Loucy (cell line): Measurements from ENCODE around the gene PANX2.

Experiments
- H2AFZ ChIP-seq: fragments of 200-600 bp; sonication (generic); 2 replicates; pipeline ENCODE4 v1.6.0; 2016; ENCODE audit warnings: antibody characterized with exemption, mild to moderate bottlenecking, low read length, moderate library complexity
- H3F3A ChIP-seq: fragments of 200-600 bp; 2 replicates; pipeline ENCODE4 v1.6.0; 2016; ENCODE audit warnings: antibody characterized with exemption, low read depth, mild to moderate bottlenecking
- H3K27me3 ChIP-seq: fragments of 200-600 bp; sonication (generic); 2 replicates; pipeline ENCODE4 v1.6.1; 2014; ENCODE audit warnings: low read length, mild to moderate bottlenecking; ENCODE audit not compliant: insufficient read depth, poor library complexity, severe bottlenecking
- H3K36me3 ChIP-seq: fragments of 200-600 bp; sonication (generic); 2 replicates; pipeline ENCODE4 v1.6.1; 2016; ENCODE audit warnings: low read length; ENCODE audit not compliant: insufficient read depth
- H3K4me1 ChIP-seq: fragments of 200-600 bp; sonication (generic); 2 replicates; pipeline ENCODE4 v1.5.1; 2014; ENCODE audit warnings: low read length, mild to moderate bottlenecking; ENCODE audit not compliant: insufficient read depth, poor library complexity, severe bottlenecking
- H3K4me2 ChIP-seq: fragments of 200-600 bp; sonication (generic); 2 replicates; pipeline ENCODE4 v1.6.0; 2014; ENCODE audit warnings: antibody characterized with exemption, low read length, low read depth, mild to moderate bottlenecking; ENCODE audit not compliant: poor library complexity, severe bottlenecking
- H3K4me3 ChIP-seq: fragments of 200-600 bp; sonication (generic); 2 replicates; pipeline ENCODE4 v1.5.1; 2014; ENCODE audit warnings: low read length, mild to moderate bottlenecking, mixed read lengths; ENCODE audit not compliant: poor library complexity, severe bottlenecking
- H3K79me2 ChIP-seq: fragments of 200-600 bp; sonication (generic); 2 replicates; pipeline ENCODE4 v1.6.1; 2014; ENCODE audit warnings: low read length; ENCODE audit not compliant: insufficient read depth
- H3K9ac ChIP-seq: fragments of 200-600 bp; sonication (generic); 2 replicates; pipeline ENCODE4 v1.6.0; 2014; ENCODE audit warnings: mild to moderate bottlenecking, low read depth, low read length, moderate library complexity; ENCODE audit not compliant: poor library complexity, severe bottlenecking
- H3K9me2 ChIP-seq: fragments of 200-600 bp; sonication (generic); replicated peaks from 2 replicates; pipeline ENCODE4 v1.6.1; 2016; ENCODE audit warnings: low read depth, low read length, mixed read lengths
- H3K9me3 ChIP-seq: fragments of 200-600 bp; sonication (generic); 2 replicates; pipeline ENCODE4 v1.6.1; 2014; ENCODE audit warnings: mild to moderate bottlenecking, antibody characterized with exemption, low read length, low read depth; ENCODE audit not compliant: insufficient read depth
- H4K20me1 ChIP-seq: fragments of 200-600 bp; sonication (generic); 2 replicates; pipeline ENCODE4 v1.6.0; 2014; ENCODE audit warnings: antibody characterized with exemption, low read length, mild to moderate bottlenecking; ENCODE audit not compliant: insufficient read depth, poor library complexity, severe bottlenecking
- CTCF ChIP-seq: fragments of 200-600 bp; sonication (generic); conservative IDR thresholded peaks from 2 replicates; pipeline ENCODE4 v1.5.1; 2014; ENCODE audit warnings: mild to moderate bottlenecking, antibody characterized with exemption, low read length
- EZH2phosphoT487 ChIP-seq: fragments of 200-600 bp; IDR thresholded peaks from 2 replicates; pipeline ENCODE4 v1.6.1; 2018; ENCODE audit warnings: antibody characterized with exemption, mild to moderate bottlenecking, moderate library complexity, borderline replicate concordance

Gene PANX2

GRCh38 chr22:50148166-50148500 lies 22.4 kb upstream of the PANX2 start:
- H3K4me1 ChIP-seq = no peaks in the 10 kb centered on the region
- H3K9me3 ChIP-seq = no peaks in the 10 kb centered on the region
- no peak overlapping the region for H3K4me3 ChIP-seq
- H3K9me2 ChIP-seq = no peaks in the 10 kb centered on the region
- no peak overlapping the region for H3K4me2 ChIP-seq
- H3K27me3 ChIP-seq = no peaks in the 10 kb centered on the region
- no peak overlapping the region for H3K9ac ChIP-seq
- H4K20me1 ChIP-seq = no peaks in the 10 kb centered on the region
- no peak for TF ChIP-seq CTCF
- TF ChIP-seq EZH2phosphoT487 = no peak
- H3K79me2 ChIP-seq = no peaks in the 10 kb centered on the region
- no peaks in the 10 kb centered on the region for H3F3A ChIP-seq
- H2AFZ ChIP-seq = no peak overlapping the region
- H3K36me3 ChIP-seq = no peaks in the 10 kb centered on the region

GRCh38 chr22:50148991-50149721 lies 21.4 kb upstream of the PANX2 start:
- H3K9me3 ChIP-seq = no peaks in the 10 kb centered on the region
- TF ChIP-seq CTCF (peak; percentile 90), EZH2phosphoT487 (no peak)
- H4K20me1 ChIP-seq = no peaks in the 10 kb centered on the region
- no peaks in the 10 kb centered on the region for H3K4me1 ChIP-seq
- no peak overlapping the region for H3K9ac ChIP-seq
- no peaks in the 10 kb centered on the region for H3K27me3 ChIP-seq
- no peak overlapping the region for H2AFZ ChIP-seq
- no peaks in the 10 kb centered on the region for H3K9me2 ChIP-seq
- no peaks in the 10 kb centered on the region for H3K36me3 ChIP-seq
- H3K79me2 ChIP-seq = no peaks in the 10 kb centered on the region
- H3F3A ChIP-seq = no peaks in the 10 kb centered on the region
- no peak overlapping the region for H3K4me2 ChIP-seq
- H3K4me3 ChIP-seq = no peak overlapping the region

- no peaks in the 10 kb centered on the region for H3F3A ChIP-seq
- no peaks in the 10 kb centered on the region for H3K9me3 ChIP-seq
- no peak overlapping the region for H3K4me2 ChIP-seq
- no peak overlapping the region for H2AFZ ChIP-seq
- H3K9me2 ChIP-seq = no peaks in the 10 kb centered on the region
- no peaks in the 10 kb centered on the region for H3K79me2 ChIP-seq
- H3K4me3 ChIP-seq = no peak overlapping the region
- no peaks in the 10 kb centered on the region for H3K4me1 ChIP-seq
- H4K20me1 ChIP-seq = no peaks in the 10 kb centered on the region
- TF ChIP-seq CTCF (no peak), EZH2phosphoT487 (no peak)
- H3K9ac ChIP-seq = no peak overlapping the region
- no peaks in the 10 kb centered on the region for H3K36me3 ChIP-seq
- no peaks in the 10 kb centered on the region for H3K27me3 ChIP-seq
Observed at GRCh38 chr22:50150161-50151129, 20.1 kb upstream of the PANX2 start.
